ENCODE data around the gene LAMA2.

The LAMA2 gene

GRCh38 chr6:129096651-129097290 is 213.8 kb downstream of the LAMA2 start:
- DNase-seq, result no peak

- DNase-seq, result no peak
These were observed 215.2 kb downstream of the LAMA2 start for GRCh38 chr6:129098061-129098553.

DNA sequence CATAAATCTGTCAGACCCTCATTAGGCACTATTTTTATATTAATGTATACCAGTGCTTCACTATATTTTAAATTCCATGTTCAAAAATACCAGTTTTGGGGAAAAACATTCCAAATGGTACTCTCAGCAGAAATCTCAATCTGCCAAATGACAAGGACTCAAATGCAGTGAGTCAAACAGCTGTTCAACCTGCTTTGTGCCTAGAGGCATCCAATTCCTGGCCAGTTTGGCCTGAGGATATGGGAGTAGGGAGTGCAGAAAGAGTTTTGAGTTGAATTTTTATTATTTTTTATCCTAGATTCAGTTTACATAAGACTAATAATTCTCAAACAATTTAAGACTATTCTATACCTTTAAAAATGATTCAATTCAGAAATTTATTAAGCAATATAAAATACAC is 216.8 kb downstream of the LAMA2 start:
- no peak for DNase-seq

- no peak for DNase-seq
These were observed 217.2 kb downstream of the LAMA2 start for GRCh38 chr6:129100164-129100563.

- no peak for DNase-seq
These were observed 219.8 kb downstream of the LAMA2 start for GRCh38 chr6:129102741-129103140.

GRCh38 chr6:129104131-129104530 is 221.2 kb downstream of the LAMA2 start:
- DNase-seq, result no peak

DNA sequence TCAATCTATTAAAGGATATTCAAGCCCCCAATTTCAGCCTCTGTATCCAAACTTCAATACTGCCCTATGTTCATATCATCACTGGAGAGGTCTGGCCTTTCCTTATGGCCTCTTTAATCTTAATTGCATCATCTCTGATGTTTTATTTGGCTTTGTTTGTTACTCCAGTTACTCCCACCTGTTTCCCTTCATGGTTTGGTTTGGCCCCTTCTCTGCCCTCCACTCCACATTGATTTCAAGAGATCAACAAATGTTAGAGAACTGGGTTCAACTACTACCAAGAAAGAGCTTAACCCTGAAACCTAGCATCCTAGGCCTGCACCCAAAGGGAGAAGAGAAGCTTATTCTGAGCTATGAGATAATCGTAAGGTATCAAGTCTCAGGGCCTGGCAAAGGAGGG is 221.6 kb downstream of the LAMA2 start:
- DNase-seq, result no peak

- no peak for DNase-seq
These were observed 222.1 kb downstream of the LAMA2 start for GRCh38 chr6:129105035-129105434.

GRCh38 chr6:129105793-129106192 is 222.9 kb downstream of the LAMA2 start:
- DNase-seq, result no peak

- DNase-seq, result no peak
These were observed 225.4 kb downstream of the LAMA2 start for GRCh38 chr6:129108337-129108736.

DNA sequence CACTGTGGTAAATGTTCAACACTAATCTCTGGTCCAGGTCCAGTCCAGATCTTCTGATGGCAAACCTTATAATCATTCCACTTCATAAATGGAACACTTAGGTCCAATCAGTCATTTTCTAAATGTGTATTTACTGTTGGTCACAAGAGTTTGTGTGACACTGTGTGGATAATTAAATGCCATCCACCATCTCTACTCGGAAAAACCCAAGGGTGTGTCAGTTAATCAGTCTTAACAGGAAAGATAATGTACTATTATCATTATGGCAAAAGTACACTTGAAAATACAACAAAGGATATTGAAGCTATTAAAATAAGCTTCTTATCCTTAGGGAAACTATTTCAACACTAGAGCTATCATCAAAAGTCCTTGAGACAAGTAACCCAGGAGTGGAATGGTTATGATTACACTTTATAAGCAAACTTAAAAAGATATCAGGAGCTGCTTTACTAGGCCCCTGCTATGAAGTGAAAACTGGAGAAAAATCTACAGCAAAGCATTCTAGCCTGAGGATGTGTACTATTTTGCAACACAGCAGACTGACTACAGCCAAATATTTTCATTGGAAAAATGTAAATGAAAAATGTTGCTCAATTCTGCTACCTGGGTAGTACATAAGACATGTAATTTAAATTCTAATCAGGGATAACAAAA is 227.9 kb downstream of the LAMA2 start:
- DNase-seq, result no peak

DNA sequence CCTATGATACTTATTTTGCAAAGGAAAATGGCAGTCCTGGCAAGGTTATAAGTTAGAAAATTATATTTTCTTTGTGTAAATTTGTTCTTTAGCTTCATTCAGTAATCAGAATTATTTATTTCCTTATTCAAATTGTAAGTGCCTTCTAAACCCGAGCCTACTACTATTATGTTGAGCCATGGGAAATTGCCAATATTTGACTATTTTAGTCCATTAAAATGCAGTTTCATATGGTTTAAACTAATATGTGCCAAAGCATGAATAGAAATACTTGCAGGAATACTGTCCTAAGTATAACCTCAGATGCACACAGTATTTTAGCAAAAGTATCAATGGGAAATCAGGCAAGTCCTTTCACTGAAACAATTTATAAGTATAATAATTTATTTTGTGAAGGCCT is 228.4 kb downstream of the LAMA2 start:
- no peak for DNase-seq

DNA sequence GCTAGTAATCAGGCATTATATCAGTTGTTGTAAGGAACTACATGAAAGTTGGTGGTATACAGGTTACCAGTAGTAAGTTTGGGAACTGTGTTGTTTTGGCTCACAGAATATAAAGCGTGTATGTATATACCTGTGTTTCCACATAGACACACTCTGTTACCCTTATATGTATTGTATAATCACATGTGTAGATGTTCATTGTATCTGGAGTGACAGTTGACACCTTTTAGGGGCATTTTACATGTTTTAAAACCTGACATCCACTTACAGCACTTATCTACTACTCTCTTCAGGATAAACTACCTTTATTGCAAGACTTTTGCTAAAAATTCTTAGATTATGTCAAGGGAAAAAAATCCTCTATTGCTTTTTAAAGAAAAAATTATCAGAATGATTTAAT is 228.9 kb downstream of the LAMA2 start:
- no peak for DNase-seq

GRCh38 chr6:129112591-129112990 is 229.7 kb downstream of the LAMA2 start:
- no peak for DNase-seq

DNA sequence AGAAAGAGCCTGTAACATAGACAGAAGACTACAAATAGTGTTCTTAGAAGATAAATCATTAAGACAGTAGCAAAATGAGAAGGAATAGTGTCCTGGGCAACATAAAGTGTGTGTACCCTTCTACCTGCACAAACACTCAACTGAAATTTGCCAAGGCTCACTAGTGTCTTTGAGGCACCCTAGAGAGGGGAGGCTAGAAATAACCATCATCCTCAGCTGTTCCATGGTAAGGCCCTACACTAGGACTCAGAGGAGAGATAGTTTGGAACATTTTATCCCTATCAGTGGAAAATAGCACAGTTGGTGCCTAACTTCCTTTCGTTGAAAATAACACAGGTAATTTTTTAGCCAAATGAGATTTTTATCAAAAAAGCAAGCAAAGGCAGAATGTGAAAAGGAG is 230.7 kb downstream of the LAMA2 start:
- no peak for DNase-seq

- DNase-seq, result no peak
These were observed 231.9 kb downstream of the LAMA2 start for GRCh38 chr6:129114636-129115391.

- no peak for DNase-seq
These were observed 232.5 kb downstream of the LAMA2 start for GRCh38 chr6:129115471-129115870.

- DNase-seq, result no peak
These were observed 234.4 kb downstream of the LAMA2 start for GRCh38 chr6:129117355-129117754.

DNA sequence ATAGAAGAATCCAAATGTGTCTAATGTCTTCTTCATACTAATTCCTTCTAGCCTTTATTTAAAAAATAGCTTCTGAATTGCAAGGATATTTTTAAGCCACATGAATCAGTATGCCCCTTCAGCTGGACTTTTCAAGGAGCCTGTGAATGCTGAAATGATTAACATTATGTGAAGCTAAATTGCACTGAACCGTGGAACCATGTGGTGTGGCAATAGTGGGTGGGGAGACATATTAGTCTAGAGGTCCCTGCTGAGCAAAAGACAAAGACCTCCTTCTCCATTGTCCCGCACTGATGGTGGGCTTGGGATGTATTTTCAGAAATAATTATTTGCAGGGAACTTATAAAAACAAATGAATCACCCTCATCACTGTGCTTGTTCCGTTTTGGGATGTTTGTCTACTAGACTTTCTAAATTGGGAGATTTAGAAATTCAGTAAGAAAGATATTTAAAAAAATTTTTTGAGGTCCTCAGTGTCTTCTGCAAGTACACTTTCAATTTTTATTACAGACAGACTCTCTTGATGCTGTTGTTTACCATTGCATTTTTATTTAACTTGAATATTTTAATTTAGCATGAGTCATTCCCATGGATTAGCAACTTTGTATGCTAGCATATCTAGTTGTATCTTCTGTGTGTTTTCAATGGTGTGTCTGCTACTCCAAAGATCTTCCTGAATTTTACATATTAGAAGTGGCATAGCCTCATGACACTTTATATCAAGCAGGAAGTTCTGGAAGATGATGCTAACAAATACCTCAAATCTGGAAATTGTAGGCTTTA is 238.1 kb downstream of the LAMA2 start:
- DNase-seq, result no peak

DNA sequence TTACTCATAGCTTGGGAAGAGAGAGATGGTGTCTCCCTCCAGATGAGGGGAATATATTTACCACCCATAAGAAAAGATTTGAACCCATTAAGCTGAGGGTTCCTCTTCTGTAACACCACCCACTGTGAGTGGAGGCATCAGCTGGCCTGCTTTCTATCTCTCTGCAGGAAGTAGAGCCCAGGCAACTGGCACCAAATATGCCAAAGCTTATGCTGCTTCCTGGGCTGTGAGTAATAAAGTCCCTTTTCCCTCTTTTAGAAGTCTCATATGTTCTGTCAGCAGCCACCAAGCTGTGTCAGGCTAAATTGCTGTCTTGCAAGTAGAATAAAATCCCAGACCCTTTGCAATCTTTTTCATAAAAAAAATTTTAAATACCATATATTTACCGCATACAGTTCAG is 241.4 kb downstream of the LAMA2 start:
- DNase-seq, result no peak

GRCh38 chr6:129130106-129130505 is 247.2 kb downstream of the LAMA2 start:
- no peak for DNase-seq

- no peak for DNase-seq
These were observed 248.2 kb downstream of the LAMA2 start for GRCh38 chr6:129130959-129131681.

DNA sequence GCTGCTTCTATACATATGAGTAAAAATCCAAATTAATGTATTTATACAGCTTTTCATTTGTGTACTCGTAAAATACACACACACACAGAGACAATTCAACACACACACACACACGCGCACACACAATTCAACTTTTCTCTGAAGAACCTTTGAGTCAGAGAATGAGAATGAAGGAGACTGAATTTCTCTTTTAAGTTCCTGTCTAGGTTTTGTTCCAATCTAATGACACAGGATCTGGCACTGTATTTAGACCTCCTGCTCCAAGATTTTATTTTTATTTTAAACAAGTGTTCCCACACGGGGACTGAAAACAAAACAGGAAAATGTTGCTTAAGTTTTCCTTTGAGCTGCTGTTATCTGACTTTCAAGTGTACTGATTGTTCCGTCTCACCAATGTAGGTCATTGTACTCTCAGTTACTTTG is 250.8 kb downstream of the LAMA2 start:
- no peak for DNase-seq
